ENCODE measurements around the gene CEL.

GRCh38 chr9:133116346-133117231 lies 54.8 kb downstream of the CEL start:
- no peak for TF ChIP-seq SPI1 (IDR thresholded peaks at IDR 0.05; ENCODE audit: low read depth, low read length)
- no peak for TF ChIP-seq TAF1 (IDR thresholded peaks at IDR 0.05; ENCODE audit: low read depth, low read length)
- TF ChIP-seq POLR2A (IDR thresholded peaks at IDR 0.05; ENCODE audit: low read depth, low read length), result no peak
- no peak for TF ChIP-seq POLR2AphosphoS5 (IDR thresholded peaks at IDR 0.05; ENCODE audit: low read depth, low read length)
- TF ChIP-seq PAX5 (IDR thresholded peaks at IDR 0.05; ENCODE audit: insufficient read depth, low read length, severe bottlenecking), result no peak
- no peak for TF ChIP-seq POU2F2 (IDR thresholded peaks at IDR 0.05; ENCODE audit: low read depth, low read length)

All from GM12891 (cell line).